NCI-H1105 (cell line): ENCODE results near the gene LRTM2.

Experiments
- DNase-seq: peaks from one replicate; lab custom pipeline; 2025; lab: John Stamatoyannopoulos, UW

LRTM2 gene

DNA sequence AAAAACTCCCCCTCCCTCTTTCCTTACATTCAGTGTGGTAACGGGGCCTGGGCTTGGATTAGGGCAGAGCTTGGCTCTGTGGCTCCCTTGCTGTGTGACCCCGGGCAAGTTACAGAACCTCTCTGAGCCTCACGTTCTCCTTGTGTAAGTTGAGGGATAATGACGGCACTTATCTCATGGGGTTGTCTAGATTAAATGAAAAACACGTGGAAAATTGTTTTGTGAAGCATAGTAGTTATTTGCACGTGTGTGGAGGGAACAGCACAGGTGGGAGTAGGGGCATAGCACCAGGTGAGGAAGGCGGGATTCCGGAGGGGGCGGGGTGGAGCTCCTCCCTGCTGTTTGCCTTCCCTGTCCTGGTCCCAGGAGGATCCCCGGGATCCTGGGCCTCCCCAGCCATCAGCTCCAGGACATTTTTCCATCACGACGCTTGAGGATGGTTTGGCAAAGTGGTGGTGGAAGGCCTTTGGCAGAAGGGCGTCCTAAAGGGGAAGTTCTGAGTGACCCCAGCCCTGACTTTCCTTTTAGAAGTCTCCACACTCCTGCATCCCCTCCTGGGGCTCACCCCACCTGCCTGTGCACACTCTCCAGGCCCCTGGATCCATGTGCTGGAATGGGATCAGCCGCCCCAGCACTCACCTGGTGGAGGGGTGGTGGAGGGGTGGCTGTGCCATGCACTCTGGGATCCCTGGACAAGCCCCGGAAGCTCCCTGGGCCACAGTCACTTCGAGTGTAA lies 22.7 kb downstream of the LRTM2 start:
- no peak for DNase-seq

DNA sequence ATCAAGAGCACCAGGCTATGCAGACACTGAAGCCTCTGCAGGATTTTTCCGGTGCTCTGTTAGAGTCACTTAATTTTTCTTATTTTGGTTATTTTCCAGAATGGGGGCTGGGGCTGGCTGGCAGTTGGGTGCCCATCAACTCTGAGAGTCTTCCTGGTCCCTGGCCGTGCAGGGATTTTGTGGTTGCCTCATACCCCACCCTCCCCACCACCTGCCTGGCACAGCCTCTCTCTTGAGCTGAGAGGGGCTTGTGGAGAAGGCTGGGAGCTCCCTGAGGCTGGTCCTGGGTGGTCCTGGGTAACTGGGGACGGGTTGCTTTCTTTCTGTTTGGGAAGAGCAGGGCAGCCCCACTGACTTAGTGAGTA lies 23.3 kb downstream of the LRTM2 start:
- DNase-seq: no peak

DNA sequence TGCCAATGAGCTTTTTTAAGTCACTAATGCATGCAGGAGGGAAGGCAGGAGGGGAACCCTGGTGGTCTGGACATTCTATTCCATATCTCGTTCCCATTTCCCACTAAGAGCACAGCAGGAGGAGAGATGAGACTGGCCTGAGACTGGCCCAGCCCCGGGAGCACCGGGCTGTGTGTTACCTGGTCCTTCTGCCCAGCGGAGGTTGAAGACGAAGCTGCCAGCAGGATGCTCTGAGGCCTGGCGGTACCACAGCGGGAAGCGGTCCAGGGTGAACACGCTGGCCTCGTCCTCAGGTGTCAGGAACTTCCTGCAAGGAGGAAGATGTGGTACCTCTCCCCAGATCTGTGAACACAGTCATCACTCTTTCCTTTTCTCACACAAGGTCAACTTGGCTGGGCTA lies 23.9 kb downstream of the LRTM2 start:
- no peak for DNase-seq

- no peak for DNase-seq
Observed at GRCh38 chr12:1844661-1845409, 24.5 kb downstream of the LRTM2 start.

DNA sequence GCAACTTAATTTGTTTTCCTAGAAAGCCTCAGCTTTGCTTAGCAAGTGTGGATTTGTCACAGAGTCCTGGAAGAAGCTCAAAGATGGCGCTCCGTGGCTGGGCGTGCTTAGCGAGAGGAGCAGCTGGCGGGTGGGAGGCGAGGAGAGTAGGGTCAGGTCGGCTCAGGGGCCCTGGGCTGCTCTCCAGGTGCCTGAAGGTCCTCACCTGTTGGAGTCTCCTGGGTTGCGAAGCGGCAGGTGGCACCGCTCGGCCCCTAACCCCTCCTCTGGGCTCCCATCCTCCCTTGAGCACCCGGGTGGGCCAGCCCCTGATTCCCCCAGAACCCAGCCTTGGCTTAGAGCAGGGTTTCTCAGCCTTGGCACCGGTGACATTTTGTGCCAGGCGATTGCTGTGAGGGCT lies 25.1 kb downstream of the LRTM2 start:
- DNase-seq: no peak

DNA sequence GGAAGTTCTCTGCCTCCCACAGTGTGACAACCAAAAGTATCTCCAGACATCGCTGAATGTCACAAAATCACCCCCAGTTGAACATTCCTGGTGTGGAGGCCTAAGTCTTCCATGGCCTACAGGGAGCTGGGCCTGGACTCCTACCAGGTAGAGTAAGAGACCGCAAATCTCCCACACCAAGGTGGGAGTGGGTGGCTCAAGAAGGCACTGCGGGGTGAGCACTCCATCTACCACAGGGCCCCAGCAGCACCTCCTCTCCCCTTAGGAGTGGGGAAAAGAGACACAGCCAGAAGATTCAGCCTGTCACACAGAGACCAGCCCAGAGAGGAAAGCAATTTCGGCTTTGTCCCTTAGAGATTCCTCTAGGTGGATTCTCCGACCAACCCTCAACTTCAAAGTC lies 25.5 kb downstream of the LRTM2 start:
- DNase-seq: no peak

DNA sequence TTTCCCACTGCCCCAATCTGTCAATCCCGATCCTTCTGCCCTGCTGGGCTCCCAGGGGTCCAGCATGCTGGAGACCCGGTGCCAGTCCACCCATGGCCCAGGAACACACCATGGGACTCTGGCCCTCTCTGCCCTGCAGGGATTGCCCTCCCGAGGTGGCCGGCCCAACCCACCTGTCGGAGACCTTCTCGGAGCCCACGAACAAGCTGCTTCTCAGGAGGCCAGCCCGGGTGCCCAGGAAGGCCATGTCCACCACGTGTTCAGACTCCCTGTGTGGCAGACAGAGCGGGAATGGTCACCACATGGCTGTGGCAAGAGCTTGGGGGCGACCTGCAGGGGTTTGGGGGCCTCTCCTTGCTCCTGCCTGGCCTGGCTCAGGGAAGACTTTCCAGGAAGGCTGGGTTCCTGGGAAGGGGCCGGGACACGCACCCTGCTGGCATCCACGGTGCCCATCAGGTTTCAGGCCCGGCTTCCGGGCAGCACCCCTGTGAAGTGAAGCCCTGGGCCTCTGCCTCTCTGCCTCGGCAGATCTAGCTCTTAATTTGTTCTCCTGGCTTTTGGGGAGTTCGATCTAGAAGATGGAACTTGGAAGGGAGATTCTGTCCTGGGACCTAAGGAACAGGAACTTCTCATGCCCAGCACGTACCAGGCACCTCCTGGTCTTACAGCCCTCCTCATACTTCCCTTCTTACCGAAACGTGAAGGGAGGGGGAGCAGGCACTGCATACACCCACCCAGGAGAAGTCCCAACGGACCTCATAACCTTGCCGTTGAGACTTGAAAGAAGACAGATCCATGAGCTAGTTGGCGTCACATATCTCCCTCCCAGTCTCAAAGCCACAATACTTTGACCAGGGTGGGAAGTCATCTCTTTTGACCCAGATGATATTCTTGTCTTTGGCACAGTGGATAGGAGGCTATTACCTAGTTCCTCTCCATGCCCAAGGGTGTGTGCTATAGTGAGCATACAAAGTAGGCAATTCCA lies 26.3 kb downstream of the LRTM2 start:
- no peak for DNase-seq

- DNase-seq: no peak
Observed at GRCh38 chr12:1847411-1847810, 27.0 kb downstream of the LRTM2 start.

GRCh38 chr12:1848146-1848545 lies 27.8 kb downstream of the LRTM2 start:
- no peak for DNase-seq

- no peak for DNase-seq
Observed at GRCh38 chr12:1848745-1849144, 28.4 kb downstream of the LRTM2 start.

- DNase-seq: no peak
Observed at GRCh38 chr12:1851151-1851701, 30.9 kb downstream of the LRTM2 start.

DNA sequence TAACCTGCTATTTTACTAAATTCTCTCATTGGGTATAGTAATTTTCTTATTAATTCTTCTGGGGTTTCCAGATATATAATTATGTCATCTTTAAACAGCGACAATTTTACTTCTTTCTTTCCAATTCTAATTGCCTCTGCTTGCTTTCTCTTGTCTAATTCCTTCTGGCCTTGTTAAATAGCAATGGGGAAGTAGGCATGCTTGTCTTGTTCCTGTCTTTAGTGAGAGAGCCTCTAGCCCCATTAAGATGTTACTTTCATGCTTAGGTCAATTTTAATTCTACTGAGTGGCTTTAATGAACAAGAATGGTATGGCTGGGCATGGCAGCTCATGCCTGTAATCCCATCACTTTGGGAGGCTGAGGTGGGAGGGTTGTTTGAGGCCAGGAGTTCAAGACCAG lies 31.7 kb downstream of the LRTM2 start:
- no peak for DNase-seq

DNA sequence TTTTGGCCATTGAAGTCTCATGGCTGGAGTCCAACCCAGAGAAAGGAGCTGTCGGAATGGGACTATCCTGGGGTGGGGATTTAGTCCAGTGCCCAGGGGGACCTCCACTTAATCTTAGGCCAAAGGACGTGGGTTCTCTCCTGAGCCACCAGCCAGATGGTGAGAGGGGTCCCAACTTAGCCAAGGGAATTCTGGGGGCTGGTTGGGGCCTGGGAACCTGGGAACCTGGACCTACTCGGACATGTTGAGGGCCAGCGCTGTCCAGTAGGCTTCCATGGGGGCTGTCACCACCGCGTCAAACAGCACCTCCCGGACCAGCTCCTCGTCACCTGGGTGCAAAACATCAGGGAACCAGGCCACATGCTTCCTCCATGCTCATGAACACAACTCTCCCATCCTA lies 33.4 kb downstream of the LRTM2 start:
- no peak for DNase-seq

GRCh38 chr12:1855241-1855640 lies 34.9 kb downstream of the LRTM2 start:
- DNase-seq: no peak

- no peak for DNase-seq
Observed at GRCh38 chr12:1857086-1857485, 36.7 kb downstream of the LRTM2 start.

GRCh38 chr12:1857821-1858220 lies 37.5 kb downstream of the LRTM2 start:
- no peak for DNase-seq

- no peak for DNase-seq
Observed at GRCh38 chr12:1858456-1858855, 38.1 kb downstream of the LRTM2 start.

- DNase-seq: no peak
Observed at GRCh38 chr12:1859643-1860042, 39.3 kb downstream of the LRTM2 start.

DNA sequence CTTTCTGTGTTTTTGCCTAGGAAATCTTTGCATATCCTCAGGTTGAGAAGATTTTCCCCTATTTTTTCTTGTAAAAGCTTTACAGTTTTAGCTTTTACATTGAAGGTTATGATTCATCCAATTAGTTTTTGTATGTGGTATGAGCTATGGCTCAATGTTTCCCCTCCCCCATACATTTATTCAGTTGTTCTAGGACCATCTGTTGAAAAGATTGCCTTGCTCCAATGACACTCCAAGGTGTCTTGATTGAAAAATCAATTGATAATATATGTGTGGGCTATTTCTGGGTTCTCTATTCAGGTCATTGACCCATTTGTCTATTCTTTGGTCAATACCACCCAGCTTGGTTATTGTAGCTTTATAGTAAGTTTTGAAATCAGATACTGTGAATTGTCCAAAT lies 42.6 kb downstream of the LRTM2 start:
- DNase-seq: no peak

GRCh38 chr12:1863823-1864222 lies 43.5 kb downstream of the LRTM2 start:
- DNase-seq: no peak

DNA sequence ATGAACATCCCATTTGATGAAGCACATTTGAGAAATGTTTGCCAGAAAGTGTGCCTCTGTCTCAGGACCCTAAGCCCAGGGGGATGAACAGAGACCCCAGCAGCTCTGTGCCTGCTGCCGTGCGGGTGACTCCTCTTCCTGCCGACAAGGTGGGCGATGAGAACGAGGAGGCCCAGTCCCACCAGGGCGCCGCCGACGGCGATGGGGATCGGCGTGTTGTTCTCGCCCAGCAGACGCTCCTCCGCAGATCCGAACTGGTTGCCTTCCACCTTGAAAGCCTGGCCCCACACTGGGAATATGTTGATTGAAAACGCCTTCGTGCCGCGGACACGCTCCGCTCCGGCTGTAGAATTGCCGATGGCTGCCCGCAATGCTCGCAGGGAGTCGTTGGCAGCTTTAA lies 44.1 kb downstream of the LRTM2 start:
- DNase-seq: no peak

DNA sequence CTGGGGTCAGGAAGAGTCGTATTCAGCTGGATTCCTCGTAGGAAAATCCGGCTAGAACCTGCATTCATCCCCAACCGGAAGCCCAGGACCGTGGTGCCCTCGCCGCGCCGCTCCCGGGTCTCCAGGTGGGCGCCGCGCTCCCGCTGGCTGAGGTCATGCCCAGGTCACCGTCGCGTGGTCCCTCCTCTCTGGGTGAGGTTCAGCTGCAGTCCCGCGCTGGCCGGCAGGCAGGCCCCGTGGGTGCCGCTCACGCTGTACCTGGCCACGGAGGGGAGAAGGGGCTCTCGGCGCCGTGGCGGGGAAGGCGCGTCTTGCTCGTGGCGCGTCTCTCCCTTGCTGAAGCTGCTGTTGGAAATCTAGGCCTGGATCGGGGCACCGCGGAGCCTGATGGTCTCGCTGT lies 44.5 kb downstream of the LRTM2 start:
- no peak for DNase-seq
